SU-DHL-6 (cell line): ENCODE results near the gene PLEKHH3.
A peak's percentile ranks its signal among the peaks of the same experiment; 100 is the strongest.

Source experiments
- H2AFZ ChIP-seq: fragments of 200-600 bp; sonication (generic); 2 replicates; pipeline ENCODE4 v1.6.1; 2014; ENCODE audit warnings: low read depth, mild to moderate bottlenecking, moderate library complexity, mixed read lengths, antibody characterized with exemption, low read length; ENCODE audit not compliant: severe bottlenecking
- H3F3A ChIP-seq: fragments of 200-600 bp; shearing (Covaris generic); 2 replicates; pipeline ENCODE4 v1.6.0; 2016; ENCODE audit warnings: antibody characterized with exemption, mild to moderate bottlenecking; ENCODE audit not compliant: insufficient read depth
- H3K27ac ChIP-seq: fragments of 200-600 bp; sonication (generic); 2 replicates; pipeline ENCODE4 v1.5.1; 2016; ENCODE audit warnings: low read depth, mild to moderate bottlenecking, low read length, moderate library complexity, mixed read lengths
- H3K27me3 ChIP-seq: fragments of 200-600 bp; sonication (generic), shearing (Covaris generic); 2 replicates; pipeline ENCODE4 v1.6.0; 2014; ENCODE audit warnings: mild to moderate bottlenecking, low read length
- H3K36me3 ChIP-seq: fragments of 200-600 bp; sonication (generic); 2 replicates; pipeline ENCODE4 v1.6.1; 2014; ENCODE audit warnings: mild to moderate bottlenecking, low read length, mixed read lengths
- H3K4me2 ChIP-seq: fragments of 300-600, 200-600 bp; shearing (Covaris generic), sonication (generic); 2 replicates; pipeline ENCODE4 v1.6.0; 2014; ENCODE audit warnings: low read length, low read depth, mild to moderate bottlenecking; ENCODE audit not compliant: poor library complexity, severe bottlenecking
- H3K4me3 ChIP-seq: fragments of 200-600 bp; sonication (generic); 2 replicates; pipeline ENCODE4 v1.5.1; 2014; ENCODE audit warnings: antibody characterized with exemption, low read length, mild to moderate bottlenecking, mixed read lengths; ENCODE audit not compliant: insufficient read depth, poor library complexity, severe bottlenecking
- H3K79me2 ChIP-seq: fragments of 200-600 bp; sonication (generic); 2 replicates; pipeline ENCODE4 v1.6.1; 2014; ENCODE audit warnings: mild to moderate bottlenecking, low read length, moderate library complexity; ENCODE audit not compliant: insufficient read depth
- H3K9ac ChIP-seq: fragments of 200-600 bp; sonication (generic); 2 replicates; pipeline ENCODE4 v1.7.0; 2014; ENCODE audit warnings: mild to moderate bottlenecking, low read length
- H3K9me2 ChIP-seq: fragments of 200-600 bp; sonication (generic); replicated peaks from 2 replicates; pipeline ENCODE4 v1.6.1; 2014; ENCODE audit warnings: low read length; ENCODE audit not compliant: insufficient read depth
- H3K9me3 ChIP-seq: fragments of 200-600 bp; sonication (generic); 2 replicates; pipeline ENCODE4 v1.6.1; 2014; ENCODE audit warnings: low read length, mixed read lengths; ENCODE audit not compliant: insufficient read depth
- H4K20me1 ChIP-seq: fragments of 200-600 bp; sonication (generic); 2 replicates; pipeline ENCODE4 v1.6.1; 2014; ENCODE audit warnings: low read depth, mild to moderate bottlenecking, antibody characterized with exemption, low read length, moderate library complexity, mixed read lengths
- CTCF ChIP-seq: fragments of 200-600 bp; sonication (generic); IDR thresholded peaks from one replicate; pipeline ENCODE4 v1.5.1; 2017; ENCODE audit warnings: antibody characterized with exemption, mild to moderate bottlenecking, low read length, moderate library complexity; ENCODE audit not compliant: insufficient read depth, poor library complexity, severe bottlenecking
- EZH2phosphoT487 ChIP-seq: fragments of 200-600 bp; sonication (generic), shearing (Covaris generic); conservative IDR thresholded peaks from 2 replicates; pipeline ENCODE4 v1.6.1; 2018; ENCODE audit warnings: mild to moderate bottlenecking, antibody characterized with exemption, low read length, moderate library complexity, mixed read lengths

The PLEKHH3 gene

GRCh38 chr17:42677012-42677857 lies 441 bp upstream of the PLEKHH3 start:
- Histone ChIP-seq H3K27me3 (no peaks in the 10 kb centered on the region), H3K79me2 (no peaks in the 10 kb centered on the region), H2AFZ (peak overlapping the region; percentile 94), H4K20me1 (no peaks in the 10 kb centered on the region), H3K27ac (peak overlapping the region; percentile 70), H3K9ac (peak overlapping the region; percentile 73), H3K9me3 (no peaks in the 10 kb centered on the region), H3K4me3 (peak overlapping the region; percentile 72), H3K36me3 (no peaks in the 10 kb centered on the region), H3F3A (peaks cover 11% of the 10 kb centered on the region; the same call in 1 of the 2 replicates), H3K9me2 (no peaks in the 10 kb centered on the region), H3K4me2 (peak overlapping the region; percentile 82)
- no peak for TF ChIP-seq EZH2phosphoT487
- no peak for TF ChIP-seq CTCF

- TF ChIP-seq CTCF = no peak
- TF ChIP-seq EZH2phosphoT487 = no peak
- Histone ChIP-seq H3K9ac (peak overlapping the region; percentile 73), H3K36me3 (no peaks in the 10 kb centered on the region), H3K4me2 (peak overlapping the region; percentile 71), H3F3A (peaks cover 11% of the 10 kb centered on the region; the same call in 1 of the 2 replicates), H3K4me3 (peak overlapping the region; percentile 72), H3K27me3 (no peaks in the 10 kb centered on the region), H3K27ac (no peak overlapping the region), H3K9me3 (no peaks in the 10 kb centered on the region), H3K9me2 (no peaks in the 10 kb centered on the region), H3K79me2 (no peaks in the 10 kb centered on the region), H4K20me1 (no peaks in the 10 kb centered on the region), H2AFZ (peak overlapping the region; percentile 69)
Measured at GRCh38 chr17:42675965-42676423, 800 bp downstream of the PLEKHH3 start.

- Histone ChIP-seq H3K79me2 (no peaks in the 10 kb centered on the region), H3K4me3 (peak overlapping the region; percentile 72), H3K9ac (peak overlapping the region; percentile 73), H3F3A (peaks cover 11% of the 10 kb centered on the region; the same call in 1 of the 2 replicates), H4K20me1 (no peaks in the 10 kb centered on the region), H3K27ac (no peak overlapping the region), H3K9me3 (no peaks in the 10 kb centered on the region), H3K27me3 (no peaks in the 10 kb centered on the region), H3K9me2 (no peaks in the 10 kb centered on the region), H3K36me3 (no peaks in the 10 kb centered on the region), H2AFZ (no peak overlapping the region), H3K4me2 (peak overlapping the region; percentile 71)
- TF ChIP-seq EZH2phosphoT487 (no peak), CTCF (no peak)
Measured at GRCh38 chr17:42675348-42675964, 1.3 kb downstream of the PLEKHH3 start.
